AG09319 (cell line): ENCODE results near the gene PPP2R2D.

Experiments used
- DNase-seq: peaks from one replicate; pipeline ENCODE4 v3.0.0-alpha.2; 2010; ENCODE audit warnings: low read depth; ENCODE audit errors: extremely low read depth
- TF ChIP-seq, protein P1 (sequence below): IDR thresholded peaks from 2 replicates; pipeline ENCODE4 v1.5.1; 2011; ENCODE audit warnings: low read depth, mild to moderate bottlenecking, inconsistent platforms, low read length, moderate library complexity

PPP2R2D gene

GRCh38 chr10:131898713-131899112, 2.1 kb upstream of the PPP2R2D start:
- no peak for DNase-seq
- TF ChIP-seq, protein P1, sequence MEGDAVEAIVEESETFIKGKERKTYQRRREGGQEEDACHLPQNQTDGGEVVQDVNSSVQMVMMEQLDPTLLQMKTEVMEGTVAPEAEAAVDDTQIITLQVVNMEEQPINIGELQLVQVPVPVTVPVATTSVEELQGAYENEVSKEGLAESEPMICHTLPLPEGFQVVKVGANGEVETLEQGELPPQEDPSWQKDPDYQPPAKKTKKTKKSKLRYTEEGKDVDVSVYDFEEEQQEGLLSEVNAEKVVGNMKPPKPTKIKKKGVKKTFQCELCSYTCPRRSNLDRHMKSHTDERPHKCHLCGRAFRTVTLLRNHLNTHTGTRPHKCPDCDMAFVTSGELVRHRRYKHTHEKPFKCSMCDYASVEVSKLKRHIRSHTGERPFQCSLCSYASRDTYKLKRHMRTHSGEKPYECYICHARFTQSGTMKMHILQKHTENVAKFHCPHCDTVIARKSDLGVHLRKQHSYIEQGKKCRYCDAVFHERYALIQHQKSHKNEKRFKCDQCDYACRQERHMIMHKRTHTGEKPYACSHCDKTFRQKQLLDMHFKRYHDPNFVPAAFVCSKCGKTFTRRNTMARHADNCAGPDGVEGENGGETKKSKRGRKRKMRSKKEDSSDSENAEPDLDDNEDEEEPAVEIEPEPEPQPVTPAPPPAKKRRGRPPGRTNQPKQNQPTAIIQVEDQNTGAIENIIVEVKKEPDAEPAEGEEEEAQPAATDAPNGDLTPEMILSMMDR: no peak

- TF ChIP-seq, protein P1: no peak
These were observed 1.6 kb upstream of the PPP2R2D start for GRCh38 chr10:131899116-131899690.

DNA sequence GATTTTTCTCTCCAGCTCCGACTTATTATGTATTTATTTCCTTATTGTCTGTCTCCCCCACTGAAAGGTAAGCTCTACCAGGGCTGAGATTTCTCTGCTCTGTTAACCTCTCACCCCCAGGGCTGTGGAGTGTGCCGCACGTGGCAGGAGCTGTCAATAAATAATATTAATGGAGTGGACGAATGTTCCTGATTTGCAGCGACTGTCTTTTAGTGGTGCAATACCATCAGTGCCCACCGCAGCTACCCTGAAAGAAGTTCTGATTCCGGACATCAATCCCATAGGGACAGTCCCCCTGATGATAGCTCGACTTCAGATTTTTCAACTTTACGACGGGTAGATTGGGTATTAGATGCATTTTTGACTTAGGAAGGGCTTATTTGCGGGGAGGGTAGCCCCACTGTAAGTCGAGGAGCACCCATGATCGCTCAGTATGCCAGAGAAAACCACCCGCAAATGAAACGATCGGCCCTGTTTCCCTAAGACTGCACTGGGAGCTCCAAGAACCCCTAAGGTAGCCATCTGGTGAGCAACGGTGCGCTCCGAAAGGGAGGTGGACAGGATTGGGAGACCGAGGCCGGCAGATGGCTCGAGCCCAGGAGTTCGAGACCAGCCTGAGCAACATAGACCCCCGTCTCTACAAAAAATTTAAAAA, 986 bp upstream of the PPP2R2D start:
- TF ChIP-seq, protein P1: no peak
- no peak for DNase-seq

More at GRCh38 chr10:131899116-131899690, 1.6 kb upstream of the PPP2R2D start:
- DNase-seq: no peak

- TF ChIP-seq, protein P1: no peak
- no peak for DNase-seq
These were observed 497 bp downstream of the PPP2R2D start for GRCh38 chr10:131901181-131901829.

GRCh38 chr10:131902211-131902610, 1.4 kb downstream of the PPP2R2D start:
- TF ChIP-seq, protein P1: no peak
- DNase-seq: no peak

GRCh38 chr10:131902691-131903090, 1.9 kb downstream of the PPP2R2D start:
- TF ChIP-seq, protein P1: no peak
- no peak for DNase-seq

DNA sequence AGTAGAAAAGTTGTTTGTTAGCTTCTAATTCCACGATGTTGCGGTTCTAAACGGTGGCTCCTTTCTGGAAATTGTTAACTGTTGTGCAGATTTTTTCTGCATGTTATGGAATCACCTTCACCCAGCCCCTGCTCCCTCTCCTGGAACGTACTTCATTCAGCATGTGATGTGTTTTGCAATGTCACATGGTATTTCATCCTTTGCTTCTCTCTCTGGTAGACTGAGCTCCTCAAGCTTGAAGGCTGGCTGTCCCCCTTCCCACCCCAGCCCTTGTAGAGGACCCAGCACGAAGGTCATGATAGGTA, 4.4 kb downstream of the PPP2R2D start:
- DNase-seq: no peak
- TF ChIP-seq, protein P1: no peak
